Mesothelial cell of epicardium (in vitro differentiated cells): ENCODE data around the gene UCKL1. TPM values are rescaled to one million over a fixed set of nuclear protein-coding genes. Genes with fewer than 3 reads are reported as not detected.
"Not testable (repeated sequence)": the region's sequence is repeated elsewhere in the genome, so short reads cannot be mapped to it uniquely, and the experiment has no call there.

Experiments
- DNase-seq, 2 experiments: peaks; one replicate each; pipeline ENCODE4 v3.0.0; 2021; ENCODE audit warnings: low spot score in 2 of 2; ENCODE audit not compliant: unreplicated experiment in 2 of 2
- H3K27ac Mint-ChIP-seq: 2 replicates; pipeline ENCODE4 v1.8.0; 2021; ENCODE audit warnings: mixed read lengths
- H3K27me3 Mint-ChIP-seq: 2 replicates; pipeline ENCODE4 v1.8.0; 2021; ENCODE audit warnings: low read depth, mixed read lengths
- H3K36me3 Mint-ChIP-seq: 2 replicates; pipeline ENCODE4 v1.8.0; 2021; ENCODE audit warnings: mixed read lengths
- H3K4me1 Mint-ChIP-seq: 2 replicates; pipeline ENCODE4 v1.8.0; 2021; ENCODE audit warnings: mixed read lengths
- H3K4me3 Mint-ChIP-seq: 2 replicates; pipeline ENCODE4 v1.8.0; 2021; ENCODE audit warnings: mild to moderate bottlenecking, moderate library complexity, mixed read lengths
- H3K9me3 Mint-ChIP-seq: 2 replicates; pipeline ENCODE4 v1.8.0; 2021; ENCODE audit warnings: mixed read lengths
- CTCF ChIP-seq: fragments of 200-600 bp; sonication (generic); IDR thresholded peaks from one replicate; pipeline ENCODE4 v1.5.0; 2021; ENCODE audit warnings: antibody characterized with exemption; ENCODE audit not compliant: unreplicated experiment
- total RNA-seq: library from RNA; stranded (reverse); gene quantifications from 3 replicates; pipeline ENCODE4 v1.2.1, GENCODE V29; 2021

The UCKL1 gene
- total RNA-seq, 1 donor from 2014 or later: 60.0 TPM

- DNase-seq: no peak
- no peak for TF ChIP-seq CTCF
- no peaks in the 10 kb centered on the region for H3K9me3 Mint-ChIP-seq
- peaks cover 5% of the 10 kb centered on the region for H3K4me1 Mint-ChIP-seq
- peaks cover 17% of the 10 kb centered on the region for H3K36me3 Mint-ChIP-seq
- no peak overlapping the region for H3K4me3 Mint-ChIP-seq
- no peak overlapping the region for H3K27ac Mint-ChIP-seq
- H3K27me3 Mint-ChIP-seq: no peaks in the 10 kb centered on the region
These were observed 6.5 kb upstream of the UCKL1 start for GRCh38 chr20:63962426-63963347.

- TF ChIP-seq CTCF: no peak
- Mint-ChIP-seq H3K4me3 (no peak overlapping the region), H3K36me3 (peaks cover 17% of the 10 kb centered on the region), H3K4me1 (peaks cover 5% of the 10 kb centered on the region), H3K27ac (no peak overlapping the region), H3K27me3 (no peaks in the 10 kb centered on the region), H3K9me3 (no peaks in the 10 kb centered on the region)
- no peak for DNase-seq
These were observed 5.6 kb upstream of the UCKL1 start for GRCh38 chr20:63961664-63962425.

GRCh38 chr20:63960654-63961621 lies 4.7 kb upstream of the UCKL1 start:
- H3K36me3 Mint-ChIP-seq: peaks cover 15% of the 10 kb centered on the region
- not testable (repeated sequence) for H3K27ac Mint-ChIP-seq, H3K27me3 Mint-ChIP-seq, H3K4me1 Mint-ChIP-seq, H3K4me3 Mint-ChIP-seq, H3K9me3 Mint-ChIP-seq, DNase-seq

- peaks cover 9% of the 10 kb centered on the region for H3K4me1 Mint-ChIP-seq
- no peaks in the 10 kb centered on the region for H3K27me3 Mint-ChIP-seq
- H3K36me3 Mint-ChIP-seq: peaks cover 15% of the 10 kb centered on the region
- TF ChIP-seq CTCF: no peak
- no peak overlapping the region for H3K27ac Mint-ChIP-seq
- no peak overlapping the region for H3K4me3 Mint-ChIP-seq
- no peaks in the 10 kb centered on the region for H3K9me3 Mint-ChIP-seq
- DNase-seq: no peak
These were observed 3.5 kb upstream of the UCKL1 start for GRCh38 chr20:63959699-63960075.

- no peak for TF ChIP-seq CTCF
- Mint-ChIP-seq H3K27me3 (no peaks in the 10 kb centered on the region), H3K36me3 (peaks cover 15% of the 10 kb centered on the region), H3K27ac (no peak overlapping the region), H3K9me3 (no peaks in the 10 kb centered on the region), H3K4me1 (peaks cover 14% of the 10 kb centered on the region), H3K4me3 (no peak overlapping the region)
- DNase-seq: no peak
These were observed 2.9 kb upstream of the UCKL1 start for GRCh38 chr20:63958964-63959698.
